Measurements from ENCODE around the gene SSUH2.

Gene SSUH2

DNA sequence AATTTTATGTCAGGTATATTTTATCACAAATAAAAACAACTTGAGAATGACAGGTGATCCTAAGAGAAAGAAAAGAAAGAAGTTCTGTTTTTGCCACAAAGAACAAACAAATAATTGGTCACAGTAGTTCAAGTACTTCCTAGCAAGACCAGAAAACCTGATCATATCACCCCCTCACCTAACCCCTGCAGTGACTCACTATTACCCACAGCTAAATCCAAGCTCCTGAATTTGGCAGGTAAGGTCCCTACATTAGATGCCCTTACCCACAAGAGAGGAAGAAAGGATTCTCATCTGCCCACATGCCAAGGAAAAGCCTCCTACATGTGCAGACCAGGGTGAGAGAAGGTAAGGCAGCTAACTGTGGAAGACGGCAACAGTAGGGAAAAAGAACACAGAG, 4.4 kb downstream of the SSUH2 start:
- no peak for DNase-seq (ENCODE audit: low spot score)

DNA sequence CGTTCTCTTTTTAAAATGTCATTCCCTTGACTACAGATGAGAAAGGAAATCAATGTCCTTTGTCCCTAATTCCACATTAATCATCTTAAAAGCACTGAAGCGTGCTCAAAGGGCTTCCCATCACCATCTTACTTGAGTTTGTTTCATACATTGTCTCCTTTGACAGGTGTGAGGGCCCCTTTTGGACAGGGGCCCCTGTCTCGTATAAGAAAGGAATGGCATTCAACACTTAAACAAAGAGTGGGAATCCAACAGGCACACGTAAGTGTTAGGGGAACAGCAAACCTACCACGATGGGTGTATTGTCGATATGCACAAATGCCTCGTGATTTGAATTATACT, 5.0 kb downstream of the SSUH2 start:
- no peak for DNase-seq (ENCODE audit: low spot score)

DNA sequence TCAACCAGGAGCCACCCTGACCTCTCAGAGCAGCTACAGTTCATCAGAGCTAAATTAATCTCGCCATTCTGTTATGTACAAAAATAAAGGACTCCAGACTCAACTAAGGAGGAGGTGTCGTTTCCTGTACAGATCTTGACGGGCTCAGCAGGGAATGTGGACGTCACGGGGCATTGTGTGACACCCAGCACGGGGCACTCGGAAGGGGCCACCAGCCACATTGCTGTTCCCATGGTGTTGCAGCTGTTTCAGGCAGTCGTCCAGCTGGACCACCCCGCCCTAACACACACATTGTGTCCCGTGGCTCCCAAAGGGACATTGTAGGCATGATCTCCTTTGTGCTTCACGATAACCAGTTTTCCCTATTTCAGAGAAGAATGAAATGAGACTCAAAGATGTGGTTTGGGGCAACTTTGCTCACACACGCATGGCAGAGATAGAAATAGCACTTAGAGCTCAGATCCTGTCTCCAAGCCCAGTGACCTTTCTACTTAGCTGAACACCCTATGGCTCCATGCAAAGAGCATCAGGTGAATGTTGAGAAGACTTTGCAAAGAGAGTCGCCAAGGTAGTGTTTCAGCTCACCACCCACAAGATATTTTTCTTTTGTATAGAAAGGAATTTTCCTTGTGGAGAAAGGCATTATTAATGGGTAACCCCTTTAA, 5.5 kb downstream of the SSUH2 start:
- peak; percentile 6 for DNase-seq (ENCODE audit: low spot score)

DNA sequence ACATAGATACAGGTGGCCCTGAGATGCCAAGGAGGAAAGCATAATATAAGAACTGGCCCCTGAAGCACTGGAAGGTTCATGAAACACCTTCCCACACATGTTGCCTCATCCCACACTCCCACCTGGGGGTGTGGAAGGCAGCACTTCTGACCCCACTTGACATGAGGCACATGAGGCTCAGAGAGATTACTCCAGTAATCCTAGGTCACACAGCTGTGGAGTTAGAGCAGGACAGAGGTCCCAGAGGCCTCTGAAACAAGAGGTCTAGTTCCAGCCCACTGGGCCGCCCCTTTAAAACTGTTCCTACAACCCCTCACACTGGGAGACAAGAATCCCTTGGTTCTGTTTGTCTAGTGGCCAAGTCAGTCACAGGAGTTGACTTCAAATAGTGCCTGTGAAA, 7.2 kb downstream of the SSUH2 start:
- no peak for DNase-seq (ENCODE audit: low spot score)

DNA sequence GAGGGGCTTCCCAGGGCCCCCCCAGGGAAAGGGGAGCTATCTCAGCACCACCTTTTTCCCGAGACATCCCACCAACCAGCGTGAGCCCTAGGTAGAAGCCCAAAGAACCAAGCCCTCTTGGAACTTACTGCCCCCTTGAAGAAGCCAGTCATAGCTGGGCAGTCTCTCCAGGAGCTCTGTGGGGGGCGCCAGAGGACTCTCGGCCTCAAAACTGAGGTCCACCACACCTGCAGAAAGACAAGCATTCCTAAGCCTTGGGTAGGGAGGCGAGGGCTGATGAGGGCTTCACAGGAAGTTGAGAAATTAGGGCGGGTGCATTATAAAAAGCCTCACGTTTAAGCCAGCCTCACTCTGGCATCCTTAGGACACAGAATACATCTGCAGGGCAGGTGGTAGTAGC, 9.0 kb downstream of the SSUH2 start:
- no peak for DNase-seq (ENCODE audit: low spot score)

DNA sequence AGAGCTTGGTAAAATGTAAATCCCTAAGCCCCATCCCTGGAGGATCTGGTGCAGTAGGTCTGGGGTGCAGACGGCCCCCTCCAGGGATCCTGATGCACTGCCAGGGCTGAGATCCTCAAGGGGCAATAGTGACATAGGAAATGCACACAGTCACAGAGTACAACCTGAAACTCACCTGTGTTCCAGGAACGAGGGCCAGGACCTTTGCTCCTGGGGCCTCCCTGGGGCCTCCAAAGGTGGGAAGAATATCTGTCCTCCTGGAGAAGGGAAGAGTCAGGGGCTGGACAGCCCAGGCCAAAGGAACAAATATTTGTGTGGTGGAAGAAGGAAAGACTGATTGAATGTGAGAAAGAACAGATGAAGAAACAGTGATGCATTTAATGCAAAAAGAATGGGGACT, 9.5 kb downstream of the SSUH2 start:
- no peak for DNase-seq (ENCODE audit: low spot score)

DNA sequence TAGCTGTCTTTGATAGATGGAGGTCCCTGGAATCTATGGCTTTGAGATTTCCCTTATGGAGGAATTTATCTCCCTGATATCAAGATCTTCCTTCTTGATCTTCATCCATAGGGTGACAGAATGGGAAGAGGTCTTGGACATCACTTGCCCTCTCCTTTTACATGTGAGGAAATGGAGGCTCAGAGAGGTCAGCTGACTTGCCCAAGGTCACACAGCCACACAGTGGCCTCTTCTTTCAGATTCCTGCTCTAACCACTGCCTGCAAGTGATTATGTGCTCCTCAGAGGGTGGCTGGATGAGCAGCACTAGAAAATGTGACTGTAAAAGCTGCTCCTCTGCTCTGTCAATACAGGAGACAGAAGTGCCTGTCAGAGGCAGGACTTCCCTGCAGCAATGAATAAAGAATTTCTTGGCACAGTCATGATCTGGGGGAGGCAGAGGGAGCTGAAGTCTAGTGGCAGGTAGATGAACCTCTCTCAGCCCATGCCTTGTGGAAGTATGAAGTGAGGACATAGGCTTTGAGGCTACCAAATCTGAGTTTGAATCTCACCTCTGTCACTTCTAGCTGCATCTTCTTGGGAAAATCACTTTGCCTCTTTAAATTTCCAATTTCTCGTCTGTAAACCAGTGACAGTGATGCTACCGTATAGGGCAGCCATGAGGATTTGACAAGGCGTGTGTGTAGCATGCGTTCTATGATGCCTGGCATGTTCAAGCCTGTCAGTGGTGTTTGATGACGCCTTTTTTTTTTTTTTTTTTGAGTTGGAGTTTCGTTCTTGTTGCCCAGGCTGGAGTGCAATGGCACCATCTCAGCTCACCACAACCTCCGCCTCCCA, 12.0 kb downstream of the SSUH2 start:
- DNase-seq (ENCODE audit: low spot score): peak; percentile 10

DNA sequence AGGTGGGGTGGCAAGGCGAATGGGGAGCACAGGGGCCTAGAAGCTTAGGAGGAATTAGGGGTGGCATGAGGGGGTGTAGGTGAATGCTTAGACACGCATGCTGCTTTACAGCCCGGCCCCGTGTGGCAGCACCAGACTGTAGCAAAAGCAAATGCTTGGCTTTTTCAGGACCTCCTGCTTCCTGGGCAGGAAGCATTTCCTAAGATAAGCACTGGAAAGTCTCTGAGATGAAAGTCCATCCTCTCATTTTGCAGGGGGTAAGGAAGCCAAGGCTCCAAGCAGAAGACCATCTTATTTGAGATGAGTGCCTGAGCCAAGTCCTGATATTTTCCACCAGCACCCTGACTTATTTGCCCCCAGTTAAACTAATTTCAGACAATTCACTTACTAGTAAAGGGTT, 12.9 kb downstream of the SSUH2 start:
- no peak for DNase-seq (ENCODE audit: low spot score)

DNA sequence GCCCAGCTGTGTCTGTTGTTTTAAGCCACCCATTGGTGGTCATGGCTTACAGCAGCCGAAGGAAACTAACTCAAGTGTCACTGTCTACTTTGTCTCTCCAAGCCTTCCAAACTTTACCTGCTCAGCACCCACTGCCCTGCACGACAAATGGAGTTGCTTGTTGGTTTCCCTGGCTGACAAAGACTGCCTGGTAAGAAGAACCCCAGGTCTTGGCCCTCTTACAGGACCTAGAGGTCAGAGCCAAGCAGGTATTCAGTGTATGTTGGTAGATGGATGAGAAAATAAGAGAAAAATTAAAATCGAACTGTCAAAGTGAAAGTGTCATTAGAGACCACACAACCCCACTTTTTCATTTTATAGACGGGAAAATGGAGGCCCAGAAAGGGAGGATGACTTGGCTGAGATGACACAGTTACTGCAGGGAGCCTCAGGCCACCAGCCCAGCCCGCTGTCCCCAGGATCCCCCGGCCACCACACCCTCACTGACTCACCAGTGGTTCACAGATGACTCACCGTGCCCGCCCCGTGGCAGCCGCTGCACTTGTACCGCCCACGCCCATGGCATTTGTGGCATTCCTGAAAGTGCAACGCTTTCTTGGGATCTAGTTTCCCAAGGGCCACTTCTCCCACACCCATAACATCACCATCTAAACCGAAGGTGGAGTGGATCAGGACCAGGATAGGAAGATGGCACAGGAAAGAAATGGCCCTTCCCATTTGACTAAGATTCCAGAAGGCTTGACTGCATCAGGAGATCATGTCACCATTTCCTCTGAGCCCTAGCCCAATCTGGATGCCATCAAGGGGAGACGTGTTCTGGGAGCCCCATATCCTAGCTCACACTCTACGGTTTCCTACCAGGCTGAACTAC, 15.2 kb downstream of the SSUH2 start:
- DNase-seq (ENCODE audit: low spot score): peak; percentile 89

DNA sequence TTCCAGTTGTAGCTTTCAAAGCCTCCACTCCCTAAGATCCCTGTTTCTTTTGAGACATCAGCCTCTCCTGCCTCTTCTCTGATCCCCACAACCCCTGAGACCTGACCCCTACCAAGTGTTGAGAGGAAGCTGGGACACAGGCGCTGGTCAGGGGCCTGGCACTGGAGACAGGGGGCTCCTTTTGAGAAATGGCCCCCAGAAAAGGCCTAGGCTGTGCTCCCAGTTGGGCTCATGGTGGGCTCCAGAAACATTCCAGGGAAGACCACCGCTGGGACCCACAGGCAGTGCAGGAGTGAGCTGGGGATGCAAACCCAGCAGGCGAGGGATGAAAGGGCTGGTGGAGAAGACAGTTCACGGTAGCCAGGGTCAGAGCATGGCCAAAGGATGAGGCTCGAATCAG, 16.6 kb downstream of the SSUH2 start:
- no peak for DNase-seq (ENCODE audit: low spot score)

DNA sequence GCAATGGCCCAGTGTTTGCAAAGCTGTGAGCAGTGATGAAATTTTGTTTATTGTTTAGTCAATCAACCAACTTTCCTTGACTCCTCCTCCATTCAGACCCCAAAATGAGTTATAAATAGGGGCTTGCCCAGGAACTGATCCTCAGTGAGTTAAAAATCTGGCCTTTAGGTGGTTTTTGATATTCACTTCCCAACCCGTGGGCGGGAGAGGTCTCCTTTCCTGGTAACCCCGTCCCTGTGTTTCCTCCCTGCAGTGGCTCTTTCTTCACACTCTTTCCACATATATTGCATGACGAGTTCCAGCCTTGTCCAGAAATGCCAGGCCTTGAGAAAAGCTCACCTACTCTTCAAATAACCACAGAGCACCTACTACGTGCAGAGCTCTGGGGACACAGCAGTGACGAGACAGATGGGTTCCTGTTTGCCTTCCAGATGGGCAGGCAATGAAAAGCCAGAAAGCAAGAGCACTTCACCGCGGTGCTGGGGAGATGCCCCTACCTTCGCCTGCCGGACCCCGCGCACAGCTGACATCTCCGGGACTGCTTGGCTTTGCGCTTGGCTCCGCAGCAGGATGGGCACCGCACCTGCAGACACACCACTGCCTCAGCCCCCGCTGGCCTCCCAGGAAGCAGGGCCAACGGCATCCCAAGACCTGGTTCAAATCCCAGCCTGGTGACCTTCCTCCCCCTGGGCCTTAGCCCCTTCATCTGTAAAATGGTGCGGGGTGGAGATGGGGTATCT, 17.2 kb downstream of the SSUH2 start:
- DNase-seq (ENCODE audit: low spot score): no peak

DNA sequence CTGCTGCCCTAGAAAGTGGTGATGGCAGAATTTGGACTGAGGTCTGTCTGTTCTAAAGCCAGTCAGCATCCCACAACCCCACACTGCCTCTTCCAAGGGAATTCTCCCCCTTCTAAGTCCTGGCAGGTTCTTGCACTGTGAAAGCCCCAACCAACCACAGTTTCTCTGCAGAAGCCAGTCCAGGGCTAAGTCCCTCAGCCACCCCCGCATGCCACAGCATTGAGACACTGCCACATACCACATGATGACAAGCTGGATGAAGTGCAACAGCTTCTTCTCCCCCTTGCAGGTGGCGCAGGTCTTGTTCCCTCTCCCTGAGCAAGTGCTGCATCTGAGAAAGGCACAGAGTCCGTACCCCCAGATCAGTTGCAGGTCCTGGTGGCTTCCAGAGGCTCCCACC, 18.6 kb downstream of the SSUH2 start:
- DNase-seq (ENCODE audit: low spot score): peak; percentile 60

DNA sequence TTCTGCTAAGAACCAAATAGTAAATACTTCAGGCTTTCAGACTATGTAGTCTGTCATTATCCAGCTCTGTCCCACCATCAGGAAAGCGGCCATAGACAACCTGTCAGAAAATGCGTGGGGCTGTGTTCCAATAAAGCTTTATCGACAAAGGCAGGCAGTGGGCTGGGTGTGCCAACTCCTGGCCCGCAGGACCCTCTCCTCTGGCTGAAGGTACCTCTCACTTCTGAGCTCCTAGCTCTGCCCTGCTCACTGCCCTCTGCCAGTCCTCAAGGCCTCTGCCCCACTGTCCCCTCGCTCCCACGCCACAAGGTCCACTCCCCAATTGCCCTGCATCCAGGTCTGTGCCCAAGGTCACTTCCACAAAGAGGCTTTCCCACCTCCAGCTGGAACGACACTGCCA, 20.0 kb downstream of the SSUH2 start:
- DNase-seq (ENCODE audit: low spot score): no peak

DNA sequence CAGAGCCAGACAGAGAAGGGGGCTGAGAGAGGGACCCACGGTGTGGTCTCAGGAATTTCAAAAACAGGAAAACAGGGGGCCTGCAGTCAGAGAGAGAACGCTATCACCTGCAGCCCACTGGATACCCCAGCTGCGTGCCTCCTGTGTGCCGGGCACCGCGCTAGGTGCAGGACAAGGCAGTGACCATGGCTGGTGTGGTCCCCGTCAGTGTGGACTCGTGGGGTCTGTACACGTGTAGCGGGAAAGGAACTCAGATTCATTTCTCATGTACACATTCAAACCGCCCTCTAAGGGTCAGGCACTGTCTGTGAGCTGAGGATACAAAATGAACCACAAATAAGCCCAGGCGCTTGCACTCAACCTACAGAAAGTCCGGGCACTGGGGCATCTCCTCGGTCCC, 20.9 kb downstream of the SSUH2 start:
- DNase-seq (ENCODE audit: low spot score): no peak

DNA sequence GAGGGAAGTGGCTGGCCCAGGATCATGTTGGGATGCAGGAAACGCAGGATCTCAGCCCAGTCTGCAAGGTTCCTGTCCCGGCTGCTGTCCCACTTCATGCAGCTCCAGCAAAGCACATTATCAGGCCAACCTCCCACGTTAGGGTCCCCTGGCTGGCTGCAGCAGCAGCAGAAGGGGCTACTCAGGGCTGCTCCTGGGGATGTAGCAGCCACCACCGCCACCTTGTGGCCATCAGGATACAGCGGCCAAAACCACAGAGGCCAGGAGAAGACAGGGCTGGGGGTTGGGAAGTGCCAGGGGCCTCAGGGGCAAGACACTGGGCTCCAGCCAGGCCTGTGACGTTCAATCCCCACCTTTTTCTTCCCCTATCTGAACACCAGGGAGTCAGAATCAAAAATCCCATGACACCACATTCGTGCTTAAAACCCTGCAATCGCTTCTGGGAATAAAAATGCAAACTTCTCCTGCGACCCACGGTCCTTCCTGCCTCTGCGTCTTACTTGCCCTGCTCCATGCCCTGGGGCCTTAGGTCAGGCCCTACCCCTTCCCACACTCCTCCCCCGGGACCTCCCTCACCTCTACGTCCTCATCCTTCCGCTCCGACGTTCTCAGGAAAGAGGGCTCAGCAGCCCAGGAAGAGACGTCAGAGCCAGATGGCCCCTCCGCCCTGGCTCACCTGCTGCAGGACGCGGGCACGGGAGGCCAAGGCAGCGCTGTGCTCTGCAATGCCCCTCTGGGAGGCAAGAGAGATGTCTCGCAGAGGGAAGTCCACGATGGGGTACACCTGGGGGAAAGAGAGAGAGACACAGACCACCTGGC, 21.5 kb downstream of the SSUH2 start:
- DNase-seq (ENCODE audit: low spot score): peak; percentile 73

DNA sequence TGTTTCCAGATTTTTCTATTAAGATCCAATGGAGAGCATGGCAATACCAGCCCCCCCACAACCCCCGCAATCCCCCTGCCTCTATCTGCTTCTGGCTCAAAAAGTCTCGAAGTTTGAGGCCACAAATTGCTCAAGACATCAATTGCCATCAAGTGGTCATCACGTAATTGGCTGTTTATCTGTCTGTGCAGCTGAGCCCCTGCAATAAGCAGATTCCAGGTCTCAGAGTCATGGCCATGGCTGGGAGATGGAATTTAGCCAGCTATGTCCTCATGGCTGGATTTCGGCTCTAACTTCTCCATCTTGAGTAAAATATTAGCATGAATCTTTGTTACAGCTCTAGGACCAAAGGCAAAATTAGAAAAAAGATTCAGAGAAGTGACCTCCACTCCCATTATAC, 22.7 kb downstream of the SSUH2 start:
- DNase-seq (ENCODE audit: low spot score): peak; percentile 26

DNA sequence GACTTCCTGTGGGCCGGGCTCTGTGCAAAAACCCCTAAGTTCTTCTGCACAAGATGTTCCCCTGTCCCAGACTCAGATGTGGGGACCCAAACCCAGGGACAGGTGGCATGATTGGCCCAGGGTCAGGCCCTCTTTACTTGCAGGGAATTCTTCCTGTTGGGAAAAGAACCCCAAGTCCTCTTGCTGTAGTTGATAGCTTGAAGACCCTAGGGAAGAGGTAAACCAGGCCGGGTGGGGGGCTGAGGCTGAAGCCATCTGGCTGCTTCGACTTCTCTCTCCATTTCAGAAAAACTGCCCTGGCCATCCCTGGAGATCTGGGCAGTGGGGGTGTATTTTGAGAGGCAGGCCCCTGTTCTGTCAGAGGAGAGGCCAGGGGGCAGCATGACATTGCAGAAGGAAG, 23.5 kb downstream of the SSUH2 start:
- DNase-seq (ENCODE audit: low spot score): no peak

DNA sequence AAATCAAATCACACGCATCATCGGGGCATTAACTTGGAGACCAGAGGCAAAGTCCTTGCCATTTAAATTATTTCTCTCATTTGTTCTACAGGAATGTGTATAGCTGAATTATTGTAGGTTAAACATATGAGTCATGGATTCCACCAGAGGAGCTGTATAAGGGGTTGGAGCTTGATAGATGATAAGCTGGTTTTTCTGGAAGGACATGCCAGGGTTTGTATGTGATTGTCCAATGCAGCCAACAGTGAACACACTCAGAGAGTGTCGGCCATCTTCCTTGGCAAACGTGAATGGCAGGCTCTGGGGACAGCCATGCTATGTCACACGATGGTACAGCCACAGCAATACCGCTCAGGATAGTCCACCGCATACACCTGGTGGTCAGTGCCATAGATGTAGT, 25.1 kb downstream of the SSUH2 start:
- peak; percentile 9 for DNase-seq (ENCODE audit: low spot score)

DNA sequence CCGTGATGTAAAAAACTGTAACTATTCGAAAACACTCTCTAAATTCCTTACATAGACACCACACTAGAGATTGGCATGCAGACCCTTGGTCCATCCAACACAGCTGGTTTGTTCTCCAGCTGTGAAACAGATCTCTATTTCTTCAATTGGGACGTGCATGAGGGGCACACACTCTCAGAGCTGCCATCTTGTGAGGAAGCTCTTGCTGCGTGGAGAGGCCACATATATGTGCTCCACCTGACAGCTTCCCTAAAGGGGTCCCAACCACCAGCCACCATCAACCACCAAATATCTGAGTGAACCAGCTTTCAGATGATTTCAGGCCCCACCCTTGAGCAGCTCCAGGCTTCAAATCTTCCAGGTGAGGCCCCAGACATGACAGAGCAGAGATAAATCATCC, 25.6 kb downstream of the SSUH2 start:
- no peak for DNase-seq (ENCODE audit: low spot score)

DNA sequence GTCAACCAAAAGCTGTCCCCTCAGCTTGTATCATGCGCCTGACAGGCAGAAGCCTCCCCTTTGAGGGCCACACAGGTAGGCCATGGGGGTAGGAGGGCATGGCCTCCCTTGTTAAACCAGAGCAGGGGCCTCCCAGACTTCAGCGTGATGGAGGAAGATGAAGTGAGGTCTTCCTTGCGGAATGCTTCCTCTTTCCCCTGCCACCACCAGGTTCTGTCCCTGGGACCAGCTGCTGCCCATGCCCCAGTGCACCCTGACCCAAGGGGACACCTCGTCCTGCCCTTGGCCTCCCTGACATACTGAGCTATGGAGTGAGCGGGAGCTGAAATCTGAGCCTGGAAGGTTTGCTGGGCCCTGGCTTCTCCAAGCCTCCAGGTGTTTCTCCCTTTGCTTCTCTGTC, 26.7 kb downstream of the SSUH2 start:
- DNase-seq (ENCODE audit: low spot score): no peak

DNA sequence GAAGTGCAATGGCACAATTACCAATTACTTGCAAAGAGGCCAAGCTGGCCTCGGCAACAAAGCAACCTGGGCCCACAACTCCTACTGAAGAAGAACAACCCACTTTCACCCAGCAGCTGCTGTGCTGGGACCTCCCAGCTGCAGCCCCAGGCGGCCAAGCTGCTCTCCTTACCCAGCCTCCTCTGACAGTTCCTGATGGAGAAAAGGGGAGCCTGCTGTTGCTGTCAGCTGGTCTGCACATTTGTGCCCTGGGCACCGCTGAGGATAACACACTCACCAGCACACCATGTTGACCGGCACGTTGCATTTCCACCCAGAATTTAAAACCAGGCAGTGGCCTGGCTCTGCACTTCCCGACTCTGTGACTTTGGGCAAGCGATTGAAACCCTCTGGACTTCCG, 33.6 kb downstream of the SSUH2 start:
- DNase-seq (ENCODE audit: low spot score): no peak
